Measurements from ENCODE around the gene SYT3.
"Not testable (repeated sequence)": the region's sequence is repeated elsewhere in the genome, so short reads cannot be mapped to it uniquely, and the experiment has no call there.

The SYT3 gene

DNA sequence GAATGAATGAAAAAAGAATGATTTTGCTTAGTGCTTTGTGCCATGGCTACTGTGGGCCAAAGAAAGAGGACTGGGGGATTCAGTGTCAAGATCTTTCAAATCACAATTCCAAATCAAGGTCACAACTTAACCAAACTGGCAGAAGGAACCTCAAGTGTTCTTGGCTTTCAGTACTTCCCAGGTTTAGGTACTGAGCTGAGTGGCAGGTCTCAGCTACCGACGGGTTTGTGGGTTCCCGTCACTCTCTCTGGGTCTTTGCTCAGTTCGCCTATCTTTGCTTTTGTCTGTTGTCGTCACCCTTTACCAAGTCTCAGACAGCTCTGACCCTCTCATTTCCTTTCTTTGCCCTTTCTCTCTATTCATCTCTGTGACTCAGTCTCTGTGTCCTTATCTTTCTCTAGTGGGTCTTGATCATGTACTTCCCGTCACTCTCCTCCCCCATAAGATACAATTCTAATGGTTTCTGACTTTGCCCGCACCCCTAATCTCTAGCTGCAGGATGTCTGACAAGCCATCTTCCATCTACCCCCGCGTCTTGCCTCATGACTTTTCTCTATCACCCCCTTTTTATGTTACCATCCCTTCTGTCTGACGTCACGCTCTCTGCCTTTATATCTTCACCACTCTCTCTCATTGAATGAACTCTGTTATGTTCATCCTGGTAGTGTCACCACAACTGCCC lies 38.1 kb downstream of the SYT3 start:
- no peak for DNase-seq

DNA sequence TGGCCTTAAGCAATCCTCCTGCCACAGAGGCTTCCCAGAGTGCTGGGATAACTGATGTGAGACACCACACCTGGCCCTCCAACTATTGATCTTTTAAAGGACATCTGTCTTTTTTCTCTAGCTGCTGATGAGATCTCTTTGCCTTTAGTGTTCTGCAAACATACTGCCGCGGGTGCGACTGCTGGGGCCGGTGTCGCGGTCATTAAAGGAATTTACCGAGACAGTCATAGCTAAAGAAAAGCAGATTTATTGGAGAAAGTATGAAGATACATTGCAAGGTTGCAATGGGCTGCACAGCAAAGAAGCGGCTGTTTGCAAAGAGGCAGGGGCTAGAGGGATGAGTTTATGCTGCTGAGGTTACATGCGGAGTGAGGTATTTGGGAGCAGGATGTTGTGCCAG lies 40.3 kb downstream of the SYT3 start:
- no peak for DNase-seq

DNA sequence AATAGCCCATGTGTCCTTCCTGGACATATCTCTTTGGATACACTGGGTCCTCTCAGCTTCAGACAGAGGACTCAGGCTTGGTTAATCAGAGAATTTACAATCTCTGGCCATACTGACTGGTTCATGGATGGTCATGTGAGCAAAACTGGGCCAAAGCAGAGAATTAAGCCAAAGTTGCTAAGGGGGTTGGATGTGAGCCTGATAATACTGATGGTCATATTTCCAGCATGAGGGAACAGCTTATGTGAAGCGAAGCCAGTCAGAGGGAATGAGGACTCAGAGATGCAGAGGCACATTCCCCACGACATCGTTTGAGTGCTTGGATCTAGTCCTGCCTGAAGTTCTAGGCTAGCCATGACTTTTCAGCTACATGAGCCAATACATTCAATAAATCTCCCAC lies 49.5 kb downstream of the SYT3 start:
- DNase-seq = no peak

DNA sequence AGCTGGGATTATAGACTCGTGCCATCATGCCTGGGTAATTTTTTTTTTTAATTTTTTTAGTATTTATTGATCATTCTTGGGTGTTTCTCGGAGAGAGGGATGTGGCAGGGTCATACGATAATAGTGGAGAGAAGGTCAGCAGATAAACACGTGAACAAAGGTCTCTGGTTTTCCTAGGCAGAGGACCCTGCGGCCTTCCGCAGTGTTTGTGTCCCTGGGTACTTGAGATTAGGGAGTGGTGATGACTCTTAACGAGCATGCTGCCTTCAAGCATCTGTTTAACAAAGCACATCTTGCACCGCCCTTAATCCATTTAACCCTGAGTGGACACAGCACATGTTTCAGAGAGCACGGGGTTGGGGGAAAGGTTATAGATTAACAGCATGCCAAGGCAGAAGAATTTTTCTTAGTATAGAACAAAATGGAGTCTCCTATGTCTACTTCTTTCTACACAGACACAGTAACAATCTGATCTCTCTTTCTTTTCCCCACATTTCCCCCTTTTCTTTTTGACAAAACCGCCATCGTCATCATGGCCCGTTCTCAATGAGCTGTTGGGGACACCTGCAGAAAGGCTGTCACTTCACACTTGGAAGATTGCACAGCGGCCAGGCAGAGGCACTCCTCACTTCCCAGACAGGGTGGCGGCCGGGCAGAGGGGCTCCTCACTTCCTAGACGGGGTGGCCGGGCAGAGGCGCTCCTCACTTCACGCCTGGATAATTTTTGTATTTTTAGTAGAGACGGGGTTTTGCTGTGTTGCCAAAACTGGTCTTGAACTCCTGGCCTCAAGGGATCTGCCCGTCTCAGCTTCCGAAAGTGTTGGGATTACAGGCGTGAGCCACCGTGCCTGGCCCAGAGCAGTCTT lies 57.7 kb downstream of the SYT3 start:
- not testable (repeated sequence) for DNase-seq

DNA sequence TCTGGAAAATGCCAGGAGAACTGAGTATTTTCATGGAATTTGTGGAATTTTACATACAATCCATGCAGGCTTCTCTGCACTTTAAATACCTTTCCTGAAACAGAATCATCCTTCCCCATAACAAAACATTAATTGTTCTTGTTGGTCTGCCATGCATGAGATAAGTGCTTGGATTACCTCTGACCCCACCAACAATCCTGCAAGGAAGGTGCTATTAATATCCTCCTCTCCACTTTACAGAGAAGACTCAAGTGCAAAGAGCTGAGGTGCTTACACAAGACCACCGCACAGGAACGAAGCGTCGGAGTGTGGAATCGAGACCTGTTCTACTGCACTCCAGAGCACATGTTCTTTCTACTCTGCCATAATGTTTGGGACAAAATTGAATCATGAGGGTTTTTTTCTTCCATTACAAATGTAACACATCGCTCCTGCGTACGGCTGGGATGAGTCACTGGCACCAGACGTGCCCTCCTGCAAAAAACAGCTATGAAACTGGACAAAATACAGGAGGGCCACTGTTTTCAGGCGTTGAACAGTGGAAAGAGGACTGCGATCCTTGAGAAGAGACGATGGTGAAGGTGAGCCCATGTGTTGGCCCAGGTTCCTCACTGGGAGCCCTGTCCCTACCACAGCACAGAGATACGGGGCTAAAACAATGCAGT lies 58.6 kb downstream of the SYT3 start:
- no peak for DNase-seq

DNA sequence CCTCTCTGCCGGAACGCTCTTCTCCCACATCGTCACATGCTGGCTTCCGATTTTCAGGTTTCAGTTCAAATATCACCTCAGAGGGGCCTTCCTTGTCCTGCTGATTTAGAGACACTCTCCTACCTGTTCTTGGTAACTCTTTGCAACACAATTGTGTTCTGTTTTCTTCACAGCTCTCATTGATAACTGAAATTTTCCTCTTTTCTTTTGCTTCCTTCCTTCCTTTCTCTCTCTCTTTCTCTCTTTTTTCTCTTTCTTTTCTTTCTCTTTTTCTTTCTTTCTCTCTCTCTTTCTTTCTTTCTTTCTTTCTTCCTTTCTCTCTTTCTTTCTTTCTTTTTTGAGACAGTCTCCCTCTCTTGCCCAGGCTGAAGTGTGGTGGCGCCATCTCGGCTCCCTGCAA lies 59.4 kb downstream of the SYT3 start:
- no peak for DNase-seq

DNA sequence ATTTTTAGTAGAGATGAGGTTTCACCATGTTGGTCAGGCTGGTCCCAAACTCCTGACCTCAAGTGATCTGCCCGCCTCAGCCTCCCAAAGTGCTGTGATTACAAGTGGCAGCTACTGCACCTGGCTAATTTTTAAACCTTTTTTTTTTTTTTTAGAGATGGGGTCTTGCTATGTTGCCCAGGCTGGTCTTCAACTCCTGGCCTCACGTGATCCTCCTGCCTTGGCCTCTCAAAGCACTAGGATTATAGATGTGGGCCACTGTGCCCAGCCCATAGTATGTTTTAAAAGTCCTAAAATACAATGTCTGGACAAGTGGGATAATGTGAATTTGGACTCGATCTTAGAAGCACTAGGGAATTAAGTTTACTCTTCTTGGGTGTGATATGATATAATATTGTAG lies 62.9 kb downstream of the SYT3 start:
- DNase-seq = not testable (repeated sequence)

DNA sequence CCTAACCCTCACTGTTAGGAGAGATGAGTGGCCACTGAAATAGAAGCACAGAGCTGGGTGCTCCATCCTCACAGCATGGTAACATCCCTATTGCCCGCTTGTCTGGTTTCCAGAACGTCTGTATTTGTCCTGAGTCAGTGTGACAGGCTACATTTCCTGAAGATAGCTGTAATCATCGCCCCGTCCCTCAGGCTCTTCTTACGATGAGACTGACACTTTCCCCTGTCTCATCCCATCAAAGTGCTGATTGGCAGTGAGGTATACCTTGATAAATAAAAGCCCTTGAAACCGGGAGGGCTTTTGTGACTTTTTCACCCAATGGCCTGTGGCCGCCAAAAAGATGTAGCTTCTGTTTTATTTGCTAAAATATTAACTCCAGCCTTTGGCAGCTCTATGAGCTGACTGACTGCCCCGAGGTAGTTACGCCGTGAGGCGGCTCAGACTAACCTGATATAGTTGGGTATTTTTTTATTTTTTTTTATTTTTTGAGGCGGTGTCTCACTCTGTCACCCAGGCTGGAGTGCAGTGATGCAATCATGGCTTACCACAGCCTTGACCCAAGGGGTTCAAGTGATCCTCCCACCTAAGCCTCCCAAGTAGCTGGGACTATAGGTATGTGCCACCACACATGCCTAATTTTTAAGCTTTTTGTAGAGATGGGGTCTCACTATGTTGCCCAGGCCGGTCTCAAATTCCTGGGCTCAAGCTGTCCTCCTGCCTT lies 65.8 kb downstream of the SYT3 start:
- no peak for DNase-seq

Data from retina (tissue), 1 donor.